IMR-90 (cell line): ENCODE results near the gene TNNC2.

Experiments used
- CEBPB ChIP-seq: IDR thresholded peaks from 2 replicates; pipeline ENCODE4 v1.6.1; 2012; ENCODE audit warnings: low read depth, low read length, improper control_type of control experiment
- CTCF ChIP-seq: conservative IDR thresholded peaks from 2 replicates; pipeline ENCODE4 v1.5.1; 2012; ENCODE audit warnings: mild to moderate bottlenecking, low read depth, low read length, improper control_type of control experiment
- MAFK ChIP-seq: IDR thresholded peaks from 2 replicates; pipeline ENCODE4 v1.6.1; 2012; ENCODE audit warnings: low read depth, low read length, improper control_type of control experiment
- MAZ ChIP-seq: IDR thresholded peaks from 2 replicates; pipeline ENCODE4 v1.6.1; 2012; ENCODE audit warnings: low read depth, mild to moderate bottlenecking, low read length, improper control_type of control experiment, moderate library complexity, borderline replicate concordance
- POLR2A ChIP-seq: IDR thresholded peaks from 2 replicates; pipeline ENCODE4 v1.6.1; 2012; ENCODE audit warnings: mild to moderate bottlenecking, low read depth, low read length
- RAD21 ChIP-seq: IDR thresholded peaks from 2 replicates; pipeline ENCODE4 v1.6.1; 2012; ENCODE audit warnings: low read length, improper control_type of control experiment
- RFX5 ChIP-seq: IDR thresholded peaks from 2 replicates; pipeline ENCODE4 v1.8.0; 2012; ENCODE audit warnings: low read depth, mild to moderate bottlenecking, low read length, moderate library complexity
- TF ChIP-seq, protein P1 (sequence below): fragments of 150-350 bp; IDR thresholded peaks from 2 replicates; pipeline ENCODE4 v1.6.1; 2016; ENCODE audit warnings: low read depth, mild to moderate bottlenecking, low read length, moderate library complexity, borderline replicate concordance
- TF ChIP-seq, protein P2 (sequence below): fragments of 150-350 bp; IDR thresholded peaks from 2 replicates; pipeline ENCODE4 v1.6.1; 2017; ENCODE audit warnings: mild to moderate bottlenecking, antibody characterized with exemption, low read length, low read depth

GRCh38 chr20:45845452-45845851, 18.3 kb upstream of the TNNC2 start:
- TF ChIP-seq RFX5 (no peak), CTCF (no peak), RAD21 (no peak), CEBPB (no peak), POLR2A (no peak), MAFK (no peak), MAZ (no peak)
- TF ChIP-seq, protein P1, sequence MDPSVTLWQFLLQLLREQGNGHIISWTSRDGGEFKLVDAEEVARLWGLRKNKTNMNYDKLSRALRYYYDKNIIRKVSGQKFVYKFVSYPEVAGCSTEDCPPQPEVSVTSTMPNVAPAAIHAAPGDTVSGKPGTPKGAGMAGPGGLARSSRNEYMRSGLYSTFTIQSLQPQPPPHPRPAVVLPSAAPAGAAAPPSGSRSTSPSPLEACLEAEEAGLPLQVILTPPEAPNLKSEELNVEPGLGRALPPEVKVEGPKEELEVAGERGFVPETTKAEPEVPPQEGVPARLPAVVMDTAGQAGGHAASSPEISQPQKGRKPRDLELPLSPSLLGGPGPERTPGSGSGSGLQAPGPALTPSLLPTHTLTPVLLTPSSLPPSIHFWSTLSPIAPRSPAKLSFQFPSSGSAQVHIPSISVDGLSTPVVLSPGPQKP: no peak
- TF ChIP-seq, protein P2, sequence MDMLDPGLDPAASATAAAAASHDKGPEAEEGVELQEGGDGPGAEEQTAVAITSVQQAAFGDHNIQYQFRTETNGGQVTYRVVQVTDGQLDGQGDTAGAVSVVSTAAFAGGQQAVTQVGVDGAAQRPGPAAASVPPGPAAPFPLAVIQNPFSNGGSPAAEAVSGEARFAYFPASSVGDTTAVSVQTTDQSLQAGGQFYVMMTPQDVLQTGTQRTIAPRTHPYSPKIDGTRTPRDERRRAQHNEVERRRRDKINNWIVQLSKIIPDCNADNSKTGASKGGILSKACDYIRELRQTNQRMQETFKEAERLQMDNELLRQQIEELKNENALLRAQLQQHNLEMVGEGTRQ: no peak
